SU-DHL-6 (cell line): ENCODE data around the gene ATL3.

Experiments used
- H2AFZ ChIP-seq: fragments of 200-600 bp; sonication (generic); 2 replicates; pipeline ENCODE4 v1.6.1; 2014; ENCODE audit warnings: low read depth, mild to moderate bottlenecking, moderate library complexity, mixed read lengths, antibody characterized with exemption, low read length; ENCODE audit not compliant: severe bottlenecking
- H3F3A ChIP-seq: fragments of 200-600 bp; shearing (Covaris generic); 2 replicates; pipeline ENCODE4 v1.6.0; 2016; ENCODE audit warnings: antibody characterized with exemption, mild to moderate bottlenecking; ENCODE audit not compliant: insufficient read depth
- H3K27ac ChIP-seq: fragments of 200-600 bp; sonication (generic); 2 replicates; pipeline ENCODE4 v1.5.1; 2016; ENCODE audit warnings: low read depth, mild to moderate bottlenecking, low read length, moderate library complexity, mixed read lengths
- H3K27me3 ChIP-seq: fragments of 200-600 bp; sonication (generic), shearing (Covaris generic); 2 replicates; pipeline ENCODE4 v1.6.0; 2014; ENCODE audit warnings: mild to moderate bottlenecking, low read length
- H3K36me3 ChIP-seq: fragments of 200-600 bp; sonication (generic); 2 replicates; pipeline ENCODE4 v1.6.1; 2014; ENCODE audit warnings: mild to moderate bottlenecking, low read length, mixed read lengths
- H3K4me2 ChIP-seq: fragments of 300-600, 200-600 bp; shearing (Covaris generic), sonication (generic); 2 replicates; pipeline ENCODE4 v1.6.0; 2014; ENCODE audit warnings: low read length, low read depth, mild to moderate bottlenecking; ENCODE audit not compliant: poor library complexity, severe bottlenecking
- H3K4me3 ChIP-seq: fragments of 200-600 bp; sonication (generic); 2 replicates; pipeline ENCODE4 v1.5.1; 2014; ENCODE audit warnings: antibody characterized with exemption, low read length, mild to moderate bottlenecking, mixed read lengths; ENCODE audit not compliant: insufficient read depth, poor library complexity, severe bottlenecking
- H3K79me2 ChIP-seq: fragments of 200-600 bp; sonication (generic); 2 replicates; pipeline ENCODE4 v1.6.1; 2014; ENCODE audit warnings: mild to moderate bottlenecking, low read length, moderate library complexity; ENCODE audit not compliant: insufficient read depth
- H3K9ac ChIP-seq: fragments of 200-600 bp; sonication (generic); 2 replicates; pipeline ENCODE4 v1.7.0; 2014; ENCODE audit warnings: mild to moderate bottlenecking, low read length
- H3K9me2 ChIP-seq: fragments of 200-600 bp; sonication (generic); replicated peaks from 2 replicates; pipeline ENCODE4 v1.6.1; 2014; ENCODE audit warnings: low read length; ENCODE audit not compliant: insufficient read depth
- H3K9me3 ChIP-seq: fragments of 200-600 bp; sonication (generic); 2 replicates; pipeline ENCODE4 v1.6.1; 2014; ENCODE audit warnings: low read length, mixed read lengths; ENCODE audit not compliant: insufficient read depth
- H4K20me1 ChIP-seq: fragments of 200-600 bp; sonication (generic); 2 replicates; pipeline ENCODE4 v1.6.1; 2014; ENCODE audit warnings: low read depth, mild to moderate bottlenecking, antibody characterized with exemption, low read length, moderate library complexity, mixed read lengths
- CTCF ChIP-seq: fragments of 200-600 bp; sonication (generic); IDR thresholded peaks from one replicate; pipeline ENCODE4 v1.5.1; 2017; ENCODE audit warnings: antibody characterized with exemption, mild to moderate bottlenecking, low read length, moderate library complexity; ENCODE audit not compliant: insufficient read depth, poor library complexity, severe bottlenecking
- EZH2phosphoT487 ChIP-seq: fragments of 200-600 bp; sonication (generic), shearing (Covaris generic); conservative IDR thresholded peaks from 2 replicates; pipeline ENCODE4 v1.6.1; 2018; ENCODE audit warnings: mild to moderate bottlenecking, antibody characterized with exemption, low read length, moderate library complexity, mixed read lengths

ATL3 gene

GRCh38 chr11:63574856-63575602 lies 96.1 kb downstream of the ATL3 start:
- Histone ChIP-seq H3K9ac (no peak overlapping the region), H2AFZ (no peak overlapping the region), H3K36me3 (no peaks in the 10 kb centered on the region), H3K9me2 (no peaks in the 10 kb centered on the region), H3F3A (no peaks in the 10 kb centered on the region), H4K20me1 (no peaks in the 10 kb centered on the region), H3K79me2 (no peaks in the 10 kb centered on the region), H3K9me3 (no peaks in the 10 kb centered on the region), H3K27ac (no peak overlapping the region), H3K4me2 (no peak overlapping the region), H3K4me3 (no peak overlapping the region), H3K27me3 (no peaks in the 10 kb centered on the region)
- no peak for TF ChIP-seq CTCF
- no peak for TF ChIP-seq EZH2phosphoT487
